H9 (cell line): Measurements from ENCODE around the gene ZNF775. TPM values are rescaled to one million over a fixed set of nuclear protein-coding genes. Genes with fewer than 3 reads are reported as not detected.

Experiments
- DNase-seq: peaks from one replicate; pipeline ENCODE4 v3.0.0-alpha.2; 2017
- H2AFZ ChIP-seq: one replicate; pipeline ENCODE4 v1.6.1; 2013; ENCODE audit warnings: mild to moderate bottlenecking, low read length, control low read depth, moderate library complexity
- H2AK5ac ChIP-seq: 2 replicates; pipeline ENCODE4 v1.6.1; 2013; ENCODE audit warnings: low read length, control low read depth, mixed read lengths; ENCODE audit not compliant: insufficient read length
- H2BK120ac ChIP-seq: one replicate; pipeline ENCODE4 v1.6.1; 2013; ENCODE audit warnings: low read depth, mild to moderate bottlenecking, low read length, control low read depth, inconsistent platforms; ENCODE audit not compliant: poor library complexity, severe bottlenecking
- H2BK12ac ChIP-seq: 2 replicates; pipeline ENCODE4 v1.6.1; 2013; ENCODE audit warnings: low read length, control low read depth, mixed read lengths, low read depth; ENCODE audit not compliant: insufficient read length
- H2BK15ac ChIP-seq: 2 replicates; pipeline ENCODE4 v1.6.1; 2013; ENCODE audit warnings: low read depth, low read length, control low read depth
- H2BK20ac ChIP-seq: one replicate; pipeline ENCODE4 v1.6.1; 2013; ENCODE audit warnings: low read depth, mild to moderate bottlenecking, low read length, control low read depth, inconsistent platforms; ENCODE audit not compliant: poor library complexity, severe bottlenecking
- H2BK5ac ChIP-seq: 2 replicates; pipeline ENCODE4 v1.6.1; 2013; ENCODE audit warnings: low read length, control low read depth, mixed read lengths; ENCODE audit not compliant: insufficient read length
- H3K14ac ChIP-seq: 2 replicates; pipeline ENCODE4 v1.6.1; 2013; ENCODE audit warnings: low read length, control low read depth; ENCODE audit not compliant: insufficient read depth
- H3K18ac ChIP-seq: 2 replicates; pipeline ENCODE4 v1.6.1; 2013; ENCODE audit warnings: low read depth, mild to moderate bottlenecking, mixed read lengths, low read length, control low read depth; ENCODE audit not compliant: insufficient read length
- H3K23ac ChIP-seq: 2 replicates; pipeline ENCODE4 v1.6.1; 2013; ENCODE audit warnings: low read length, control low read depth, mixed read lengths, low read depth; ENCODE audit not compliant: insufficient read length
- H3K23me2 ChIP-seq: 2 replicates; pipeline ENCODE4 v1.6.1; 2013; ENCODE audit warnings: low read depth, mild to moderate bottlenecking, mixed read lengths, low read length, control low read depth; ENCODE audit not compliant: insufficient read length, poor library complexity, severe bottlenecking
- H3K27ac ChIP-seq: 2 replicates; pipeline ENCODE4 v1.5.1; 2013; ENCODE audit warnings: low read length, control low read depth, mixed read lengths, low read depth; ENCODE audit not compliant: insufficient read length
- H3K27me3 ChIP-seq: 2 replicates; pipeline ENCODE4 v1.6.1; 2013; ENCODE audit warnings: low read length, control low read depth, inconsistent platforms; ENCODE audit not compliant: insufficient read depth
- H3K4ac ChIP-seq: 2 replicates; pipeline ENCODE4 v1.6.1; 2013; ENCODE audit warnings: low read depth, mild to moderate bottlenecking, control low read depth, inconsistent platforms, low read length, moderate library complexity
- H3K4me1 ChIP-seq: 2 replicates; pipeline ENCODE4 v1.6.1; 2013; ENCODE audit warnings: low read length, control low read depth, inconsistent platforms; ENCODE audit not compliant: insufficient read depth
- H3K4me2 ChIP-seq: 2 replicates; pipeline ENCODE4 v1.6.1; 2013; ENCODE audit warnings: low read length, control low read depth, mixed read lengths; ENCODE audit not compliant: insufficient read length, insufficient read depth
- H3K56ac ChIP-seq: 2 replicates; pipeline ENCODE4 v1.6.1; 2013; ENCODE audit warnings: low read depth, mild to moderate bottlenecking, mixed read lengths, low read length, control low read depth; ENCODE audit not compliant: insufficient read length
- H3K79me1 ChIP-seq: 2 replicates; pipeline ENCODE4 v1.6.1; 2013; ENCODE audit warnings: low read depth, mild to moderate bottlenecking, moderate library complexity, low read length, control low read depth, inconsistent platforms; ENCODE audit not compliant: insufficient read depth, poor library complexity, severe bottlenecking
- H3K79me2 ChIP-seq: 2 replicates; pipeline ENCODE4 v1.6.1; 2013; ENCODE audit warnings: low read length, control low read depth, inconsistent platforms; ENCODE audit not compliant: insufficient read depth
- H3K9ac ChIP-seq: 2 replicates; pipeline ENCODE4 v1.6.1; 2013; ENCODE audit warnings: low read length, control low read depth, mixed read lengths; ENCODE audit not compliant: insufficient read length; ENCODE audit errors: extremely low read depth
- H3K9me3 ChIP-seq: one replicate; pipeline ENCODE4 v1.6.1; 2013; ENCODE audit warnings: low read depth, low read length, inconsistent platforms; ENCODE audit not compliant: control insufficient read depth
- H3T11ph ChIP-seq: one replicate; pipeline ENCODE4 v1.6.1; 2013; ENCODE audit warnings: mild to moderate bottlenecking, low read length, control low read depth, inconsistent platforms
- H4K20me1 ChIP-seq: one replicate; pipeline ENCODE4 v1.6.1; 2013; ENCODE audit not compliant: control insufficient read depth, insufficient read length, insufficient read depth
- H4K5ac ChIP-seq: 2 replicates; pipeline ENCODE4 v1.6.1; 2013; ENCODE audit warnings: low read depth, mild to moderate bottlenecking, mixed read lengths, low read length, control low read depth; ENCODE audit not compliant: insufficient read length
- H4K8ac ChIP-seq: replicated peaks from 2 replicates; pipeline ENCODE4 v1.6.1; 2013; ENCODE audit warnings: low read length, control low read depth, mixed read lengths, low read depth; ENCODE audit not compliant: insufficient read length
- H4K91ac ChIP-seq: 2 replicates; pipeline ENCODE4 v1.6.1; 2013; ENCODE audit warnings: low read depth, mild to moderate bottlenecking, moderate library complexity, mixed read lengths, low read length, control low read depth; ENCODE audit not compliant: insufficient read length
- H3K27ac Mint-ChIP-seq, 3 experiments: 2 replicates in 2 of 3; 3 replicates in 1 of 3; pipeline ENCODE4 v1.8.0; 2020 to 2021; ENCODE audit warnings: mixed read lengths in 3 of 3, mild to moderate bottlenecking in 1 of 3, moderate library complexity in 1 of 3
- H3K27me3 Mint-ChIP-seq: 2 replicates; pipeline ENCODE4 v1.8.0; 2021; ENCODE audit warnings: low read depth, mild to moderate bottlenecking, moderate library complexity, mixed read lengths
- H3K36me3 Mint-ChIP-seq, 3 experiments: 2 replicates in 2 of 3; 3 replicates in 1 of 3; pipeline ENCODE4 v1.8.0; 2020 to 2021; ENCODE audit warnings: low read depth in 3 of 3, mixed read lengths in 3 of 3; ENCODE audit not compliant: insufficient read depth in 1 of 3
- H3K4me1 Mint-ChIP-seq, 2 experiments: 2 replicates each; pipeline ENCODE4 v1.8.0; 2020; ENCODE audit warnings: mixed read lengths in 2 of 2
- H3K4me3 Mint-ChIP-seq, 2 experiments: 2 replicates in 1 of 2; 3 replicates in 1 of 2; pipeline ENCODE4 v1.8.0; 2020 to 2021; ENCODE audit warnings: mild to moderate bottlenecking in 2 of 2, mixed read lengths in 2 of 2, moderate library complexity in 1 of 2
- H3K9me3 Mint-ChIP-seq, 2 experiments: 2 replicates in 1 of 2; 3 replicates in 1 of 2; pipeline ENCODE4 v1.8.0; 2020; ENCODE audit warnings: mild to moderate bottlenecking in 2 of 2, mixed read lengths in 2 of 2, moderate library complexity in 1 of 2
- CTCF ChIP-seq: fragments of 200-600 bp; sonication (generic); conservative IDR thresholded peaks from 3 replicates; pipeline ENCODE4 v1.8.0; 2021; ENCODE audit warnings: antibody characterized with exemption, mild to moderate bottlenecking
- WGBS: extraction: QIAGEN DNeasy Blood & Tissue Kit; methylation state at CpG from one replicate; pipeline ENCODE4 v1.1.7; 2013; ENCODE audit warnings: missing lambda C conversion rate, low lambda C conversion rate, mixed read lengths; ENCODE audit not compliant: insufficient read length; ENCODE audit errors: extremely low coverage; 5-methylcytosine and 5-hydroxymethylcytosine counted together
- total RNA-seq: library from RNA; stranded (reverse); gene quantifications from 2 replicates; pipeline ENCODE4 v1.2.1, GENCODE V29; 2021

The ZNF775 gene
- total RNA-seq, 1 experiment from 2014 or later: 10.5 TPM

GRCh38 chr7:150428671-150429451, 49.7 kb downstream of the ZNF775 start:
- Histone ChIP-seq H3K79me1 (no peaks in the 10 kb centered on the region), H3K23ac (no peak overlapping the region), H3K79me2 (no peaks in the 10 kb centered on the region), H3K4me1 (peaks cover 11% of the 10 kb centered on the region), H3K14ac (no peak overlapping the region; the same call in 1 of the 2 replicates), H3K18ac (peak overlapping the region; percentile 11), H2BK120ac (no peak overlapping the region), H2AFZ (no peak overlapping the region), H3K9me3 (no peaks in the 10 kb centered on the region), H2AK5ac (no peak overlapping the region), H3K27ac (no peak overlapping the region), H2BK20ac (no peak overlapping the region), H3K4ac (no peak overlapping the region), H2BK12ac (no peak overlapping the region), H3K9ac (no peak overlapping the region), H3K4me2 (no peak overlapping the region), H2BK5ac (no peak overlapping the region), H2BK15ac (no peak overlapping the region), H3K56ac (no peak overlapping the region), H4K91ac (no peak overlapping the region), H3K23me2 (no peaks in the 10 kb centered on the region), H3K27me3 (no peaks in the 10 kb centered on the region), H4K20me1 (no peaks in the 10 kb centered on the region), H3T11ph (no peak overlapping the region), H4K5ac (no peak overlapping the region), H4K8ac (no peak overlapping the region)
- WGBS: no CpG with 5 or more reads among the region's 11 CpGs
- no peak for TF ChIP-seq CTCF
- H3K27ac Mint-ChIP-seq: no peak overlapping the region; a peak in 1 of 7 replicates
- peaks cover 46% of the 10 kb centered on the region for H3K27me3 Mint-ChIP-seq
- peak; percentile 56 for DNase-seq
- peaks cover 30 to 33% of the 10 kb centered on the region in 2 experiments for H3K4me1 Mint-ChIP-seq
- no peak overlapping the region for H3K4me3 Mint-ChIP-seq
- no peaks in the 10 kb centered on the region; a peak in 1 of 7 replicates for H3K36me3 Mint-ChIP-seq
- no peaks in the 10 kb centered on the region; a peak in 1 of 5 replicates for H3K9me3 Mint-ChIP-seq
